H54 (cell line): Measurements from ENCODE around the gene P2RY8.

Source experiments
- DNase-seq: peaks from one replicate; pipeline ENCODE4 v3.0.0; 2011; ENCODE audit warnings: low spot score, mixed read lengths; ENCODE audit not compliant: insufficient read length
- FAIRE-seq: peaks from 3 replicates; lab custom pipeline; 2011; peaks lifted over from hg19 to GRCh38; lab: Jason Lieb, UNC
- POLR2A ChIP-seq: IDR thresholded peaks from 2 replicates; pipeline ENCODE4 v1.6.1; 2011; ENCODE audit warnings: low read depth, mild to moderate bottlenecking, low read length

P2RY8 gene

DNA sequence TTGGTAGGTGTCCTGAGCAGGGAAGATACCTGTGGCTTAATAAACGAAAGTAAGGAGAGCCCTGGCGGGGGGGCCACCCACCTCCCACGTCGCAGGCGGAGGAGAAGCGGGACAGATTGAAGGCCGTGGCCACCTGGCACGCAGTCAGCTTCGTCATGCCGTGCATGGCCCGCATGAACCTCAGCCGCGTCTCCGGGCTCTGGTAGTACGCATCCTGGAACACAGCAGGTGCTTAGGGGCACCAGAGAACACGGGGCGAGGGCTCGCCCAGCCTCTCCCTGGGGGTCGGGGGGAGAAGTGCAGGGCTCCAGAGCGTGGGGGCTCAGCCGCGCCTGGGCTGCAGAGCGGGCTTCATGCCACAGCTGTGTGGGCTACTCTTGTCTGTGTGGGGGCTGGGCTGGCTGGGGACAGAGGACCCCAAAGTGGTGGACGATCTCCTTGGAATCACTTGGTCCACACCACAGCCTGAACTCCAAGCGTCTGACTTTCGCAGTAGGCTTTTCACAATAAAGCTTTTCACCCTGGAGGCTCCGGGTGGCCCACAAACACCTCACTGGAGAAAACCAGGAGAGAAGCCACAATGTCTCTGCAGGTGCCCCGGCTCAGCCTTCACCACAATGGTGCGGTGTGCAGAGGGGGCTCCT is 118.0 kb downstream of the P2RY8 start:
- DNase-seq (no peak), FAIRE-seq (no peak)
- no peak; the same call in 1 of the 2 replicates for TF ChIP-seq POLR2A

DNA sequence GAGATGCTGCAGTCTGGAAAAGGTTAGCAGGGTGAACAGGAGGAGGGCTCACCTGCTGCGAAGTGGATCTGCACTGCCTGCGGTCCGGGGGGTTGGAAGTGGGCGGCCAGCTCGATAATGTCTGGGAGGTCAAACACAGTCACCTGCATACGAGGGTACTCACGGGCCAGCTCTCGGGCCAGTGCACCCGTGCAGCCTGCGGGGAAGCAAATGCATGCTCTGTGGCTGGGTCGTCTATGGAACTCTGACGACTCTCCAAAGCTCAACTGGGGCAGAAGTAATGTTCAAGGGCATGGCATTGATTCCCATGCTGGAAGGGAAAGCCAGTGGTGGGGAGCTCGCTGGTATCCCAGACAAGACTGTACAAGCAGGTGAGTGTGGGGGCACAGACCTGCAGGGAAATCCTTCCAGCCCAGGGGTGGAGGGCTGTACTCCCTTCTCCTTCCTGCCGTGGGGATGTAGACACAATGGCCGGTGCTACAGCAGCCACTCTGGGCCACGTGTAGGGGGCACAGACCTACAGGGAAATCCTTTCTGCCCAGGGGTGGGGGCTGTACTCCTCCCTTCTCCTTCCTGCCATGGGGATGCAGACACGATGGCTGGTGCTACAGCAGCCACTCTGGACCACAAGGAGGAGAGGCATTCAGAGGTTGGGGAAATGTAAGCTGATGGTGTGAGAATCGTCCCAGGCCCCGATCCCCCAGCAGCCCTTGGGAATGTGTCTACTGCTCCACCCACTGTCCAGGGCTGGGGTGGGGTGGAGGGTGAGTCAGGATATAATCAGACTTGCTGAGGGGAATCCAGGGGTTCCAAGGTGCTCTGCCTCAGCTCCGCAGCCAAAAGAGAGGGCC is 118.8 kb downstream of the P2RY8 start:
- DNase-seq = no peak
- no peak for FAIRE-seq
- 0 out of 2 replicates have a peak, but pooled peaks have one; percentile 8 for TF ChIP-seq POLR2A

DNA sequence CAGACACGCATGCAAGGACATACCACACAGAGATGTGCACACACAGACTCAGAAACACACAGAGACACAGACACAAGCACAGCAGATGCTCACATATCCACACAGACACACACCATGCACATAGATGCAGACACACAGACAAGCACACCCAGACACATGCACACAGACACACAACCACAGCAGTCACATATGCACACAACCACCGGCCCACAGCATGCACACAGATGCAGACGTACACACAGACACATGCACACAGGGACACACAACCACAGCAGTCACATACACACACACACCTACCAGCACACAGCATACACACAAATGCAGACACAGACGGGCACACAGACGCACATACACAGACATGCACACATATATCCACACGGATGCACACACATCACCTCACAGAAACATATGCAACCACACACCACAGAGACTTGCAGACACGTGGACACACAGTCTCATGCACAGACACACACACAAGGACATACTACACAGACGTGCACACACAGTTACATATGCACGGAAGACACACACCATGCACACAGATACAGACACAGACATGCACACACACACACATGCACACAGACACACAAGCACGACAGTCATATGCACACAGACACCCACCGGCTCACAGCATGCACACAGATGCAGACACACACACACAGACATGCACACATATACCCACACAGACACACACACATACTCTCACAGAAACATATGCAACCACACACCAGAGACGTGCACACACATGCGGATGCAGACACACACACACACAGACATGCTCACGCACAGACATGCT is 119.8 kb downstream of the P2RY8 start:
- DNase-seq (no peak), FAIRE-seq (no peak)
- TF ChIP-seq POLR2A = no peak

DNA sequence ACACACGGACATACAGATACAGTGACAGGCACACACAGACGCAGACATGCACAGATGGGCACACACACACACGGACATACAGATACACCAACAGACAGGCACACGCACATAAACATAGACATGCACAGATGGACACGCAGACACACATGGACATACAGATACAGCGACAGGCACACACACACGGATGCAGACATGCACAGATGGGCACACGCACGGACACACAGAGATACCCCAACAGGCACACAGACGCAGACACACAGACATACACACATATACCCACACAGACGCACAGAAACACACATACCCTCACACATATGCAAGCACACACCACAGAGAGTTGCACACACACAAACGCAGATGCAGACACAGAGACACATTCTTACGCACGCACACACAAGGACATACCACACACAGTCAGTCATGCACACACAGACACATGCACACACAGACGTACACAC is 120.6 kb downstream of the P2RY8 start:
- no peak for TF ChIP-seq POLR2A
- FAIRE-seq (no peak), DNase-seq (no peak)
